ENCODE data around the gene SCNN1G.

The SCNN1G gene

GRCh38 chr16:23155445-23156049 is 27.0 kb upstream of the SCNN1G start:
- no peak for DNase-seq

- no peak for DNase-seq
Observed at GRCh38 chr16:23156110-23156509, 26.4 kb upstream of the SCNN1G start.

GRCh38 chr16:23156946-23157460 is 25.5 kb upstream of the SCNN1G start:
- no peak for DNase-seq

GRCh38 chr16:23158114-23158513 is 24.4 kb upstream of the SCNN1G start:
- no peak for DNase-seq

GRCh38 chr16:23160082-23160481 is 22.5 kb upstream of the SCNN1G start:
- no peak for DNase-seq

GRCh38 chr16:23160574-23160973 is 22.0 kb upstream of the SCNN1G start:
- no peak for DNase-seq

GRCh38 chr16:23163921-23164320 is 18.6 kb upstream of the SCNN1G start:
- no peak for DNase-seq

GRCh38 chr16:23164736-23165135 is 17.8 kb upstream of the SCNN1G start:
- no peak for DNase-seq

- no peak for DNase-seq
Observed at GRCh38 chr16:23172583-23172982, 10.0 kb upstream of the SCNN1G start.

- no peak for DNase-seq
Observed at GRCh38 chr16:23172994-23173393, 9.6 kb upstream of the SCNN1G start.

GRCh38 chr16:23174622-23175021 is 7.9 kb upstream of the SCNN1G start:
- no peak for DNase-seq

GRCh38 chr16:23175651-23176050 is 6.9 kb upstream of the SCNN1G start:
- no peak for DNase-seq

GRCh38 chr16:23181506-23181905 is 1.0 kb upstream of the SCNN1G start:
- no peak for DNase-seq

GRCh38 chr16:23182206-23182678 is 303 bp upstream of the SCNN1G start:
- no peak for DNase-seq

- DNase-seq: no peak
Observed at GRCh38 chr16:23183543-23183862, 958 bp downstream of the SCNN1G start.

GRCh38 chr16:23185656-23186055 is 3.1 kb downstream of the SCNN1G start:
- DNase-seq: no peak

- no peak for DNase-seq
Observed at GRCh38 chr16:23186171-23186570, 3.6 kb downstream of the SCNN1G start.

GRCh38 chr16:23187341-23187740 is 4.8 kb downstream of the SCNN1G start:
- no peak for DNase-seq

GRCh38 chr16:23188911-23189310 is 6.4 kb downstream of the SCNN1G start:
- DNase-seq: no peak

GRCh38 chr16:23194497-23195221 is 12.1 kb downstream of the SCNN1G start:
- no peak for DNase-seq

- DNase-seq: no peak
Observed at GRCh38 chr16:23195366-23195978, 12.9 kb downstream of the SCNN1G start.

GRCh38 chr16:23196539-23196938 is 14.0 kb downstream of the SCNN1G start:
- DNase-seq: no peak

GRCh38 chr16:23202166-23202565 is 19.6 kb downstream of the SCNN1G start:
- no peak for DNase-seq

GRCh38 chr16:23206986-23207385 is 24.4 kb downstream of the SCNN1G start:
- DNase-seq: no peak
